Pancreas (tissue), 10 donors: ENCODE data around the gene TRIM10. TPM values are rescaled to one million over a fixed set of nuclear protein-coding genes. Genes with fewer than 3 reads are reported as not detected.
A peak's percentile ranks its signal among the peaks of the same experiment; 100 is the strongest.

Experiments used
- ATAC-seq, 4 donors: fragments of 200-7000 bp; cut with Tn5 transposase; one replicate each; pipeline versions ENCODE4 v1.8.0 to v1.9.1; 2020; ENCODE audit warnings: mild to moderate bottlenecking in 4 of 4, moderate library complexity in 4 of 4
- DNase-seq, 6 donors: peaks; one replicate each; pipeline ENCODE4 v3.0.0-alpha.2; 2020
- FAIRE-seq: peaks from 2 replicates; lab custom pipeline; 2012; peaks lifted over from hg19 to GRCh38; lab: Jason Lieb, UNC
- H3K27ac ChIP-seq, 4 donors: fragments of 200-600 bp; sonication (generic); 1 replicate in 3 of 4; 2 replicates in 1 of 4; pipeline versions ENCODE4 v1.5.0 to v1.8.0; 2020
- H3K27me3 ChIP-seq, 4 donors: fragments of 200-600 bp; one replicate each; pipeline ENCODE4 v1.8.0; 2021
- H3K36me3 ChIP-seq, 3 donors: fragments of 200-600 bp; sonication (generic) in 1 of 3; one replicate each; pipeline versions ENCODE4 v1.5.0 to v1.8.0; 2020 to 2021
- H3K4me1 ChIP-seq, 3 donors: fragments of 200-600 bp; one replicate each; pipeline ENCODE4 v1.8.0; 2021
- H3K4me3 ChIP-seq, 4 donors: fragments of 200-600 bp; sonication (generic) in 2 of 4; one replicate each; pipeline versions ENCODE4 v1.5.0 to v1.8.0; 2020 to 2021
- H3K9me3 ChIP-seq, 4 donors: fragments of 200-600 bp; one replicate each; pipeline ENCODE4 v1.8.0; 2021
- CTCF ChIP-seq, 4 donors: fragments of 200-600 bp; sonication (generic) in 3 of 4; IDR thresholded peaks; one replicate each; pipeline versions ENCODE4 v1.5.0 to v1.8.0; 2021; ENCODE audit warnings: antibody characterized with exemption in 4 of 4
- WGBS, 2 donors: extraction: QIAGEN DNeasy Blood & Tissue Kit; methylation state at CpG; one replicate each; pipeline ENCODE4 v1.1.7; 2013; 5-methylcytosine and 5-hydroxymethylcytosine counted together
- intact Hi-C, 3 donors: fragments of 100-400 bp; cut with DNase I; formaldehyde crosslinking; loops; one replicate each; pipeline versions ENCODE4 v1.11.1 to v1.14.2; 2022
- polyA plus RNA-seq, 2 donors: library from polyadenylated mRNA; stranded (reverse); fragments of 200-250 nt; gene quantifications; one replicate each; pipeline ENCODE4 v1.2.3, GENCODE V29; 2013
- total RNA-seq, 6 donors: library from RNA; stranded (reverse); fragmentation: NEBNext Ultra II Directional in 4 of 6; extraction: Animal tissue kit (Norgen Biotek cat#: 25700) in 4 of 6; gene quantifications; one replicate each; pipeline versions ENCODE4 v1.2.1 to v1.2.4, GENCODE V29; 2021 to 2023
- donor health status: healthy with polysubstance abuse.
- donor health status: DM: no; HTN: no; CAD: no; lungs with moderate emphysema.
- donor health status: DM: no; HTN: no; CAD: no.
- donor health status: control.
- donor health status: control.
- donor health status: Bipolar disorder and iron deficiency.
- donor health status: DM: yes; HTN: yes; CAD: no.
- donor health status: DM: no; HTN: no; CAD: no.
- donor health status: DM: no; HTN: no; CAD: no.
- donor health status: DM: yes; HTN: yes; CAD: no.

TRIM10 gene
- total and polyA plus RNA-seq, 8 donors = 0.02 to 0.03 TPM; not detected in 6

GRCh38 chr6:30154709-30155519 is 6.1 kb downstream of the TRIM10 start:
- H3K27ac ChIP-seq = peak overlapping the region in 1 of 4 donors; percentile 1
- intact Hi-C loops = no loop called here
- peaks cover 0 to 5% (median 0%) of the 10 kb centered on the region in 3 donors for H3K4me1 ChIP-seq
- no peak for TF ChIP-seq CTCF (IDR thresholded peaks at IDR 0.05)
- ATAC-seq (peak; percentile 48 to 74 (median 67)), FAIRE-seq (no peak), DNase-seq (no peak)
- H3K4me3 ChIP-seq = no peak overlapping the region
- no peaks in the 10 kb centered on the region for H3K27me3 ChIP-seq
- 40 to 44% methylated on average over 12 of the region's 12 CpGs for WGBS, 2 donors
- H3K9me3 ChIP-seq = no peaks in the 10 kb centered on the region
- no peaks in the 10 kb centered on the region for H3K36me3 ChIP-seq

- no peak overlapping the region for H3K4me3 ChIP-seq
- H3K9me3 ChIP-seq = no peaks in the 10 kb centered on the region
- 66 to 78% methylated on average over 17 of the region's 17 CpGs for WGBS, 2 donors
- no peak overlapping the region for H3K27ac ChIP-seq
- no peak for TF ChIP-seq CTCF (IDR thresholded peaks at IDR 0.05)
- intact Hi-C loops = no loop called here
- H3K36me3 ChIP-seq = no peaks in the 10 kb centered on the region
- ATAC-seq = no peak
- H3K27me3 ChIP-seq = no peaks in the 10 kb centered on the region
- peaks cover 0 to 5% (median 0%) of the 10 kb centered on the region in 3 donors for H3K4me1 ChIP-seq
- FAIRE-seq = no peak
- DNase-seq = no peak
Observed at GRCh38 chr6:30154061-30154460, 7.0 kb downstream of the TRIM10 start.

- Histone ChIP-seq H3K4me3 (no peak overlapping the region), H3K9me3 (no peaks in the 10 kb centered on the region), H3K27me3 (no peaks in the 10 kb centered on the region), H3K36me3 (no peaks in the 10 kb centered on the region), H3K4me1 (peaks cover 0 to 5% (median 0%) of the 10 kb centered on the region in 3 donors), H3K27ac (no peak overlapping the region)
- ATAC-seq (no peak), DNase-seq (no peak), FAIRE-seq (no peak)
- 70 to 86% methylated on average over 3 of the region's 3 CpGs for WGBS, 2 donors
- intact Hi-C loops = no loop called here
- no peak for TF ChIP-seq CTCF (IDR thresholded peaks at IDR 0.05)
Observed at GRCh38 chr6:30152910-30153610, 8.0 kb downstream of the TRIM10 start.

GRCh38 chr6:30152016-30152673 is 8.9 kb downstream of the TRIM10 start:
- FAIRE-seq (no peak), DNase-seq (no peak), ATAC-seq (no peak)
- Histone ChIP-seq H3K4me3 (no peak overlapping the region), H3K4me1 (peaks cover 0 to 5% (median 0%) of the 10 kb centered on the region in 3 donors), H3K27me3 (no peaks in the 10 kb centered on the region), H3K36me3 (no peaks in the 10 kb centered on the region), H3K27ac (no peak overlapping the region), H3K9me3 (no peaks in the 10 kb centered on the region)
- intact Hi-C loops = no loop called here
- no peak for TF ChIP-seq CTCF (IDR thresholded peaks at IDR 0.05)
- 50 to 61% methylated on average over 4 of the region's 4 CpGs for WGBS, 2 donors
